Spinal cord (tissue), 10 donors: ENCODE data around the gene WDR26. TPM values are rescaled to one million over a fixed set of nuclear protein-coding genes. Genes with fewer than 3 reads are reported as not detected.

Experiments
- DNase-seq, 6 donors: peaks; one replicate each; pipeline versions ENCODE4 v3.0.0 to v3.0.0-alpha.2; 2013 to 2015; ENCODE audit warnings: low spot score in 6 of 6, low read depth in 4 of 6
- H3K27ac ChIP-seq: one replicate; pipeline ENCODE4 v1.5.1; 2013; ENCODE audit warnings: low read depth, low read length, control low read depth
- H3K27me3 ChIP-seq: one replicate; pipeline ENCODE4 v1.6.1; 2013; ENCODE audit warnings: low read length; ENCODE audit not compliant: control insufficient read depth, insufficient read depth
- H3K36me3 ChIP-seq: one replicate; pipeline ENCODE4 v1.6.1; 2013; ENCODE audit warnings: low read length; ENCODE audit not compliant: control insufficient read depth, insufficient read depth
- H3K4me1 ChIP-seq: one replicate; pipeline ENCODE4 v1.6.1; 2013; ENCODE audit warnings: low read length; ENCODE audit not compliant: control insufficient read depth, insufficient read depth
- H3K4me3 ChIP-seq: one replicate; pipeline ENCODE4 v1.5.1; 2013; ENCODE audit warnings: low read depth, low read length, control low read depth
- H3K9me3 ChIP-seq: one replicate; pipeline ENCODE4 v1.6.1; 2013; ENCODE audit warnings: low read length; ENCODE audit not compliant: control insufficient read depth, insufficient read depth
- WGBS: methylation state at CpG from one replicate; pipeline ENCODE4 v1.1.5; 2013; ENCODE audit warnings: missing lambda C conversion rate; ENCODE audit not compliant: insufficient coverage; 5-methylcytosine and 5-hydroxymethylcytosine counted together
- polyA plus RNA-seq, 2 donors: library from polyadenylated mRNA; unstranded; fragments of 120-200 nt; gene quantifications; one replicate each; pipeline ENCODE4 v1.2.1, GENCODE V29; 2013; ENCODE audit not compliant: insufficient read length in 2 of 2
- total RNA-seq, 2 donors: library from RNA; depleted of rRNA in 1 of 2; stranded (reverse); fragments of 120-200 nt in 1 of 2; fragments of >200 nt in 1 of 2; gene quantifications; one replicate each; pipeline versions ENCODE4 v1.2.3 to v1.2.4, GENCODE V29; 2013 to 2014
- donor health status: healthy.

WDR26 gene
- total and polyA plus RNA-seq, 4 donors = 54.9 to 110 (median 67.6) TPM

- WGBS = 91% methylated on average over 1 of the region's 2 CpGs
- peak in 1 of 6 donors; percentile 73 for DNase-seq
- no peak overlapping the region for H3K27ac ChIP-seq
- no peaks in the 10 kb centered on the region for H3K9me3 ChIP-seq
- H3K4me3 ChIP-seq = no peak overlapping the region
- peaks cover 39% of the 10 kb centered on the region for H3K36me3 ChIP-seq
- H3K27me3 ChIP-seq = no peaks in the 10 kb centered on the region
- H3K4me1 ChIP-seq = no peaks in the 10 kb centered on the region
Observed at GRCh38 chr1:224405604-224405970, 29.0 kb downstream of the WDR26 start.

- no peaks in the 10 kb centered on the region for H3K9me3 ChIP-seq
- no peaks in the 10 kb centered on the region for H3K27me3 ChIP-seq
- H3K4me3 ChIP-seq = no peak overlapping the region
- DNase-seq = peak in 1 of 6 donors; percentile 50
- no peaks in the 10 kb centered on the region for H3K4me1 ChIP-seq
- H3K27ac ChIP-seq = no peak overlapping the region
- H3K36me3 ChIP-seq = peaks cover 41% of the 10 kb centered on the region
- WGBS = 100% methylated on average over 1 of the region's 3 CpGs
Observed at GRCh38 chr1:224404916-224405603, 29.5 kb downstream of the WDR26 start.

- Histone ChIP-seq H3K27ac (no peak overlapping the region), H3K27me3 (no peaks in the 10 kb centered on the region)
- WGBS = no CpG with 5 or more reads among the region's 1 CpG
Observed at GRCh38 chr1:224402472-224403036, 32.0 kb downstream of the WDR26 start.

GRCh38 chr1:224399887-224400286, 34.7 kb downstream of the WDR26 start:
- Histone ChIP-seq H3K4me1 (no peaks in the 10 kb centered on the region), H3K4me3 (no peak overlapping the region), H3K27me3 (no peaks in the 10 kb centered on the region), H3K36me3 (peaks cover 33% of the 10 kb centered on the region), H3K9me3 (no peaks in the 10 kb centered on the region), H3K27ac (no peak overlapping the region)
- no peak for DNase-seq
- no CpG with 5 or more reads among the region's 1 CpG for WGBS

More at GRCh38 chr1:224402472-224403036, 32.0 kb downstream of the WDR26 start:
- no peak overlapping the region for H3K4me3 ChIP-seq
- no peaks in the 10 kb centered on the region for H3K9me3 ChIP-seq
- peaks cover 34% of the 10 kb centered on the region for H3K36me3 ChIP-seq
- DNase-seq = no peak
- no peaks in the 10 kb centered on the region for H3K4me1 ChIP-seq

GRCh38 chr1:224393294-224393693, 41.3 kb downstream of the WDR26 start:
- no peaks in the 10 kb centered on the region for H3K4me1 ChIP-seq
- DNase-seq = no peak
- H3K36me3 ChIP-seq = peaks cover 28% of the 10 kb centered on the region
- H3K4me3 ChIP-seq = no peak overlapping the region
- no peak overlapping the region for H3K27ac ChIP-seq
- WGBS = no CpG with 5 or more reads among the region's 3 CpGs
- no peaks in the 10 kb centered on the region for H3K9me3 ChIP-seq
- H3K27me3 ChIP-seq = no peaks in the 10 kb centered on the region

- Histone ChIP-seq H3K9me3 (no peaks in the 10 kb centered on the region), H3K27ac (no peak overlapping the region), H3K4me1 (no peaks in the 10 kb centered on the region), H3K4me3 (no peak overlapping the region), H3K36me3 (peaks cover 25% of the 10 kb centered on the region), H3K27me3 (no peaks in the 10 kb centered on the region)
- WGBS = no CpG with 5 or more reads among the region's 4 CpGs
- DNase-seq = no peak
Observed at GRCh38 chr1:224392411-224393249, 42.0 kb downstream of the WDR26 start.

GRCh38 chr1:224390517-224390916, 44.1 kb downstream of the WDR26 start:
- no peak overlapping the region for H3K4me3 ChIP-seq
- no peak overlapping the region for H3K27ac ChIP-seq
- no peaks in the 10 kb centered on the region for H3K9me3 ChIP-seq
- H3K36me3 ChIP-seq = peaks cover 18% of the 10 kb centered on the region
- H3K4me1 ChIP-seq = no peaks in the 10 kb centered on the region
- no peak for DNase-seq
- no peaks in the 10 kb centered on the region for H3K27me3 ChIP-seq
- WGBS = no CpG with 5 or more reads among the region's 5 CpGs

- Histone ChIP-seq H3K27ac (no peak overlapping the region), H3K4me1 (no peaks in the 10 kb centered on the region), H3K4me3 (no peak overlapping the region), H3K36me3 (peaks cover 15% of the 10 kb centered on the region), H3K9me3 (no peaks in the 10 kb centered on the region), H3K27me3 (no peaks in the 10 kb centered on the region)
- no peak for DNase-seq
- WGBS = no CpG with 5 or more reads among the region's 2 CpGs
Observed at GRCh38 chr1:224387943-224388342, 46.7 kb downstream of the WDR26 start.

- no peaks in the 10 kb centered on the region for H3K4me1 ChIP-seq
- H3K27ac ChIP-seq = no peak overlapping the region
- peaks cover 15% of the 10 kb centered on the region for H3K36me3 ChIP-seq
- H3K27me3 ChIP-seq = no peaks in the 10 kb centered on the region
- no peak overlapping the region for H3K4me3 ChIP-seq
- no peaks in the 10 kb centered on the region for H3K9me3 ChIP-seq
- DNase-seq = no peak
- WGBS = no CpG with 5 or more reads among the region's 6 CpGs
Observed at GRCh38 chr1:224387302-224387912, 47.2 kb downstream of the WDR26 start.
